Adrenal gland (tissue), 5 donors: Measurements from ENCODE around the gene FRS2.

ENCODE experiments used
- POLR2A ChIP-seq, 2 donors: fragments of 450-650 bp; IDR thresholded peaks; one replicate each; pipeline ENCODE4 v1.6.1; 2017; ENCODE audit warnings: antibody characterized with exemption in 2 of 2, mild to moderate bottlenecking in 2 of 2, moderate library complexity in 1 of 2
- TF ChIP-seq, protein P1 (sequence below), 6 experiments: fragments of 450-650 bp in 4 of 6; fragments of 200-600 bp in 2 of 6; sonication (generic) in 1 of 6; IDR thresholded peaks; 1 replicate in 5 of 6; 2 replicates in 1 of 6; pipeline versions ENCODE4 v1.5.1 to v1.8.0; 2016 to 2021; ENCODE audit warnings: antibody characterized with exemption in 6 of 6, mild to moderate bottlenecking in 2 of 6, moderate library complexity in 1 of 6
- donor health status: DM: no; HTN: no; CAD: no.

GRCh38 chr12:69467366-69467765 lies 2.8 kb upstream of the FRS2 start:
- TF ChIP-seq, protein P1, sequence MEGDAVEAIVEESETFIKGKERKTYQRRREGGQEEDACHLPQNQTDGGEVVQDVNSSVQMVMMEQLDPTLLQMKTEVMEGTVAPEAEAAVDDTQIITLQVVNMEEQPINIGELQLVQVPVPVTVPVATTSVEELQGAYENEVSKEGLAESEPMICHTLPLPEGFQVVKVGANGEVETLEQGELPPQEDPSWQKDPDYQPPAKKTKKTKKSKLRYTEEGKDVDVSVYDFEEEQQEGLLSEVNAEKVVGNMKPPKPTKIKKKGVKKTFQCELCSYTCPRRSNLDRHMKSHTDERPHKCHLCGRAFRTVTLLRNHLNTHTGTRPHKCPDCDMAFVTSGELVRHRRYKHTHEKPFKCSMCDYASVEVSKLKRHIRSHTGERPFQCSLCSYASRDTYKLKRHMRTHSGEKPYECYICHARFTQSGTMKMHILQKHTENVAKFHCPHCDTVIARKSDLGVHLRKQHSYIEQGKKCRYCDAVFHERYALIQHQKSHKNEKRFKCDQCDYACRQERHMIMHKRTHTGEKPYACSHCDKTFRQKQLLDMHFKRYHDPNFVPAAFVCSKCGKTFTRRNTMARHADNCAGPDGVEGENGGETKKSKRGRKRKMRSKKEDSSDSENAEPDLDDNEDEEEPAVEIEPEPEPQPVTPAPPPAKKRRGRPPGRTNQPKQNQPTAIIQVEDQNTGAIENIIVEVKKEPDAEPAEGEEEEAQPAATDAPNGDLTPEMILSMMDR (IDR thresholded peaks at IDR 0.05): no peak
- TF ChIP-seq POLR2A (IDR thresholded peaks at IDR 0.05): no peak
